A549 treated with ZK216348 at 1 μM for 4 hours (cell line): ENCODE results near the gene ARFGEF2. TPM values are rescaled to one million over a fixed set of nuclear protein-coding genes. Genes with fewer than 3 reads are reported as not detected.

ENCODE experiments used
- total RNA-seq: library from RNA; stranded (reverse); fragments of 200-300 nt; extraction: Qiagen RNA extraction; gene quantifications from 5 replicates; pipeline ENCODE4 v1.2.3, GENCODE V29; 2022; ENCODE audit warnings: low read depth

ARFGEF2 gene
- 9.1 to 16.5 TPM (median 14.1 TPM) in 5 replicates for total RNA-seq

GRCh38 chr20:48921168-48921882 is at the start of gene ARFGEF2:
TSS of gene ARFGEF2 (plus strand) at chr20:48921711. CDS start at chr20:48921890, 179 bp downstream.

GRCh38 chr20:49046087-49046900 is 124.8 kb downstream of the ARFGEF2 start, which contains the start of gene CSE1L:
TSS of gene CSE1L (plus strand) at chr20:49046312. CDS start at chr20:49058464, 12,152 bp downstream.

Other genes starting within 250 kb of the ARFGEF2 start
- gene PREX1, start 93.7 kb upstream of the ARFGEF2 start, total RNA-seq, result 9.2 to 14.1 TPM (median 13.6 TPM) in 5 replicates
- gene CSE1L, start 124.6 kb downstream of the ARFGEF2 start, total RNA-seq, result 77.6 to 108 TPM (median 95.8 TPM) in 5 replicates